HG03442 (cell line): ENCODE measurements around the gene SPDEF.

Source experiments
- ATAC-seq: cut with Tn5 transposase; IDR thresholded peaks from one replicate; pipeline ENCODE4 v1.9.1; 2021; ENCODE audit warnings: mild to moderate bottlenecking, moderate library complexity; ENCODE audit not compliant: unreplicated experiment

SPDEF gene

GRCh38 chr6:34516391-34517324 lies 39.5 kb downstream of the SPDEF start:
- no peak for ATAC-seq

GRCh38 chr6:34515473-34516387 lies 40.4 kb downstream of the SPDEF start:
- no peak for ATAC-seq

GRCh38 chr6:34514593-34515472 lies 41.3 kb downstream of the SPDEF start:
- no peak for ATAC-seq

- no peak for ATAC-seq
Measured at GRCh38 chr6:34514112-34514511, 42.0 kb downstream of the SPDEF start.

- no peak for ATAC-seq
Measured at GRCh38 chr6:34513646-34514045, 42.5 kb downstream of the SPDEF start.

- ATAC-seq: no peak
Measured at GRCh38 chr6:34512738-34513115, 43.4 kb downstream of the SPDEF start.

GRCh38 chr6:34511915-34512737 lies 44.0 kb downstream of the SPDEF start:
- no peak for ATAC-seq

- no peak for ATAC-seq
Measured at GRCh38 chr6:34511214-34511914, 44.8 kb downstream of the SPDEF start.

- no peak for ATAC-seq
Measured at GRCh38 chr6:34510299-34510698, 45.8 kb downstream of the SPDEF start.

GRCh38 chr6:34509782-34510181 lies 46.3 kb downstream of the SPDEF start:
- ATAC-seq: no peak

GRCh38 chr6:34508425-34508824 lies 47.7 kb downstream of the SPDEF start:
- ATAC-seq: no peak

GRCh38 chr6:34506718-34507117 lies 49.4 kb downstream of the SPDEF start:
- ATAC-seq: no peak

- ATAC-seq: no peak
Measured at GRCh38 chr6:34497411-34497810, 58.7 kb downstream of the SPDEF start.

- no peak for ATAC-seq
Measured at GRCh38 chr6:34496103-34496685, 59.9 kb downstream of the SPDEF start.

- ATAC-seq: no peak
Measured at GRCh38 chr6:34494973-34495372, 61.2 kb downstream of the SPDEF start.

GRCh38 chr6:34493344-34493743 lies 62.8 kb downstream of the SPDEF start:
- ATAC-seq: no peak

GRCh38 chr6:34491091-34491430 lies 65.1 kb downstream of the SPDEF start:
- no peak for ATAC-seq

- no peak for ATAC-seq
Measured at GRCh38 chr6:34490390-34491090, 65.6 kb downstream of the SPDEF start.
